GM12872 (cell line): Measurements from ENCODE around the gene RIMS4.

Experiments used
- CTCF ChIP-seq: IDR thresholded peaks from 3 replicates; pipeline ENCODE4 v1.5.1; 2011; ENCODE audit warnings: low read depth, mild to moderate bottlenecking, low read length, moderate library complexity; ENCODE audit not compliant: insufficient read depth

Gene RIMS4

GRCh38 chr20:44849703-44850102 lies 39.4 kb upstream of the RIMS4 start:
- TF ChIP-seq CTCF = no peak

DNA sequence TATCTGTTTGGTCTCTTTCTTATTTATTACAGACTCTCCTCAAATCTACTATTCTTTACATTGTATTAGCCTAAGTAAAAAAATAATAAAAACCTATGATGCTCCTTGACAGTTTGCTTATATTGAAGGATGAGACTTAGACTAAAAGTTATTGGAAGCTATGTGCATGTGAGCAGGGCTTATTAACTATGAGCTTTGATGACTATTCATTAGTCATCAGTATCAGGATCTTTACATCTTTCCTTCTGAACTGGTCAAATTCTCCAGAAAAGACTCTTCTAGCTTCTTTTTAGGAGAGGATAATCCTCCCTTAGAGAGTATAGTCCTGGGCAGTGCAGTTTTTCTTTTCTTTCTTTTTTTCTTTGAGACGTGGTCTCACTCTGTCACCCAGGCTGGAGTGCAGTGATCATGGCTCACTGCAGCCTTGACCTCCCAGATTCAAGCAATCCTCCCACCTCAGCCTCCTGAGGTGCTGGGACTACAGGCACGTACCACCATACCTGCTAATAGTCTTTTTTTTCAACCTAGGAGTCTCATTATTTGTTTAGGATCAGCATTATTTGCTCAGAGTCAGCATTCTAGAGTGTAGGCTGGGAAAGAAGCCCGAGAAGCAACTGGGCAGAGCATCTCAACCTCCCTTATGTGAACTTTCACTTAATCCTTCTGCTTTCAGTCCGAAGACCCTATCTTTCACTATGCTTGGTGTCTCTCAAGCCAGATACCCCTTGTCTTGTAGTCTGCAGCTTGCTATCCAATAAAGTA lies 38.1 kb upstream of the RIMS4 start:
- TF ChIP-seq CTCF = no peak

- TF ChIP-seq CTCF = no peak
Measured at GRCh38 chr20:44843876-44844275, 33.5 kb upstream of the RIMS4 start.

DNA sequence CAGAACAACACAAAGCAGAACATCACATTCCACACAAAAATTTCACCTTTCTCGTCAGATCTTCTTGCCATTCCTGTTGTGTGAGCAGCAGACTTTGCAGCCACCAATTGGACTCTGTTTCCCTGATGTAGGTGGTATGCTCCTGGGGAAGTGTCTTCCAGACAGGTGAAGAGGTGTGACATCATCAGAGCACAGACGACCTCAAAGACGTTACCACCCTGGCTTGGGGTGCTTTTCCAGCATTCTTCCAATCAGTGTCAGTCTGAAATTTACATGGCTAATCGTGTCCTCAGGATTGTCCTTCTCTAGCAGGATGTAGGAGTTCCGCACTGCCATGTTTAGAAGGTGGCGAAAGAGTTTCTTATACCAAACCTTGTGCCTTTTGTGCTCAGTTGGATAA lies 31.6 kb upstream of the RIMS4 start:
- no peak for TF ChIP-seq CTCF

DNA sequence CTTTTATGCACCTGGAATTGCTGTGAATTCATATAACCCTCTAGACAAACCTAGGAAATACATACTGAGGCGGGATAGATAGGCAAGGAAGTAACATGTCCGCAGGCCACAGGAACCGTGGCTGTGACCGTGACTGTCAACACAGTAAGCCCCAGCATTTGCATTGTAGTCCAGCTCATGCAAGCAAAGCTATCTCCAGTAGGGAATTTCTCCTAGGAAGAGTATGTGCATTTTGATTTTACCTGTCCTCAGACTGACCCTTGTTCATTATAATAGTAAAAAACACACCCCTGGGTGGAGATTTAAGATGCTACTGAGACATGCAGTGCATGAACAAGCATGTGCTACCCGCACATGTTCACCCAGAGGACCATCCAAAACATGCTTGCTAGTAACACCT lies 30.5 kb upstream of the RIMS4 start:
- no peak for TF ChIP-seq CTCF

GRCh38 chr20:44839481-44839880 lies 29.1 kb upstream of the RIMS4 start:
- TF ChIP-seq CTCF = no peak

- no peak for TF ChIP-seq CTCF
Measured at GRCh38 chr20:44838521-44838920, 28.2 kb upstream of the RIMS4 start.
